GM18502 (cell line): ENCODE measurements around the gene RPLP1.

Experiments used
- ATAC-seq: cut with Tn5 transposase; IDR thresholded peaks from one replicate; pipeline ENCODE4 v1.9.1; 2021; ENCODE audit warnings: mild to moderate bottlenecking; ENCODE audit not compliant: unreplicated experiment, poor library complexity

The RPLP1 gene

DNA sequence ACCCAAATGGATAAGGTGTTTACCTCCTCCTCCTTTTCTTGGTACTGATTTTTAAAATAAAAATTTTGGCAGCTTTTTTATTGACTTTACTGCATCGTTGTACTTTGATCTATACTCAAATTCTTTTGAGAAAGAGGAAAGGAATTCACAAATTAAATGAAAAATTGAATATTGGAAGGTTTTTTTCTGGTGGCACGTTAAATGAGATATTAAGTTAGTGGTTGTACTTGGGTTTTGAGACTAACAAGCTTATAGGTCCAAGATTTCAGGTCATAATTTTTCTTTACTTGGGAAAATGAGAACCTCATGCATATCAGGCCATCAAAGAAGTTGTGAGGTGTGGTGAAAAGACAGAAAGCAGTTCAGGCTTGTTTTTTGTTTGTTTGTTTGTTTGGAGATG is 14.1 kb downstream of the RPLP1 start:
- ATAC-seq: no peak

- ATAC-seq: no peak
These were observed 15.0 kb downstream of the RPLP1 start for GRCh38 chr15:69467636-69468035.

DNA sequence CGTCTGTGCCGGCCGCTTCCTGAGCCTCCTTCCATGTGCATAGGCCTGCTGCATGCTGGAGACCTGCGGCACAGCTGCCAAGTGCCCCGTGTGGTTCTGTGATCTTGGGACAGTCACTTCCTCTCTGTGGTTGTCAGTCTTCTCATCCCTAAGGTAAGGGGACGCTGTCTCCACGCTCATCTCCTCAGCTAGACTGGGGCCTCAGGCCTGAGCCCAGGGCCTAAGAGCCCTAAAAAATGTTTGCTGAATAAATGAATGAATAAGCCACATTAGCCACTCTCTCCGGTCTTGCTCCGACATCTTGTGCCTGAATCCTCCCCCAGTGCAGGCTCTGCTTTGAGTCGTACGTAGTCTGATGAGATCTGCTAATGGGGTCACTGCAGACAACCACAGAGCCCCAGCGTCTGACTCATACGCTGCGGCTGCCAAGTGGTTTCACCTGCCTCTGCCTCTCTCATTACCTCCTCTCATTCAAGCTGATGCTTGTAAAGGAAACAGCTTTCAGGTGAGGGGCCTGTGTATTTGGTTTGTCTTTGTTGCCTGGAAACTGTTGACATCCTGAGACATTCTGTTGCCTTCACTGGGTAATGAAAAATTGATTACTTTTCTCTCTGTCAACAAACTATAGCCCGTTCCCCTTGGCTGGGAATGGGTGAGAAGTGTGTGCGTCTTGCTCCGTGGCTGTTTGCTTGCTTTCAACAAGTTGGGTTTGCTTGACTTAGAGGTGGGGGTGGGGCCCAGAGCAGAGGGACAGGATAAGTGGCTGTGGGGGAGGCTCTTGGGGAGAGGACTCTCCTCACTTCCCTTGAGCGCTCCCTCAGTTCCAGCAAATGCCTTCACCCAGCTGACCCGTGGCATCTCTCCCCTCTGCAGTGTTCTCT is 15.9 kb downstream of the RPLP1 start:
- ATAC-seq: no peak

DNA sequence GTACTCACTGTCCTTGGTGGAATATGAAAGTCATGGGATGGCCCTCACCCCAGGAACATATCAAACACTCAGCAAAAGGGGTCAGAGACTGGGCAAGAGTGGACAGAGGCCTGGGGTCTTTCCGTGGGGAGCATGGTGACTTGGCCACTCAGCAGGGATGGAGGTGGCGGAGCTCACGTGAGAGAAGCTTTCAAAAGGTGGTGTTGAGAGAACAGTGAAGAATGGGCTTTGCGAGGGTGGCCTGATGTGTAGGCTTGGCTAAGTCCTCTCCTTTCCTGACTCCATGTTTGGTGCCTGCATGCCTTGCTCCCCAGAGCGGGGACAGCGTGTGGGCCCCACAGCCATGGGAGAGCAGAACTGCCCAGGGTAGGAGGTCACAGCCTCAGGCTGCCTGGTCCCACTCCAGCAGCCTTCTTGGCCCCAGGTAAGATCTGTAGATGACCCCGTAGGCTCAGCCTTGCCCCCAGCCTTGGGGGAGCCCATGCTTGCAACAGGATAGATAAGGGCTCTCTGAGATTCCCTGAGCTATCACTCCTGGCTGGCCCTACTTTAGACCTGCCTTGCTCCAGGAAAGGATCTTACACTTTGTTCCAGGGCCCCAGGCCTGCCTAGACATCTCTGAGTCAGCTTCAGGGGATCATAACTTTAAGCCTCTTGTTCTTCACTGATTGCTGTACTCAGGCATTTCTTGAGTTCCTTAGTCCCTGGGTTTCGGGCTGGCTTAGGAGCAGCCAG is 17.0 kb downstream of the RPLP1 start:
- no peak for ATAC-seq

DNA sequence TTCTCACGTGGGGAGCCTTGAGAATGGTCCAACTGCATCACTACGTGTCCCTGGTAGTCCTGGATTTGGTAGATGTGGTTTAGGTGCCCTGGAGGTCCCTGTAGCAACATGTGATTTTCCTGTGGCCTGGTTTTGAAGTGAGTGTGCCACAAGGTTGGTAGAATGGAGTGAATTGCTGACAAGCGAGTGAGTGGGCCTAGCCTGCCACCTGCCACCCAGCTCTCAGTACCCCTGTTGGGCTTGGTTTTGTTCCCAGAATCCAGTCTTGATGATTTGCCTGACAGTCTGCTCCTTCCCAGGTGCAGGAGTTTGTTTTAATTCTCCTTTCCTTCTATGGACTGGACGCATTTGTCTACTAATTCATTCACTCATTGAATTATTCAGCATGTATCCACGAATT is 19.4 kb downstream of the RPLP1 start:
- ATAC-seq: no peak

- ATAC-seq: no peak
These were observed 19.9 kb downstream of the RPLP1 start for GRCh38 chr15:69472562-69472961.

DNA sequence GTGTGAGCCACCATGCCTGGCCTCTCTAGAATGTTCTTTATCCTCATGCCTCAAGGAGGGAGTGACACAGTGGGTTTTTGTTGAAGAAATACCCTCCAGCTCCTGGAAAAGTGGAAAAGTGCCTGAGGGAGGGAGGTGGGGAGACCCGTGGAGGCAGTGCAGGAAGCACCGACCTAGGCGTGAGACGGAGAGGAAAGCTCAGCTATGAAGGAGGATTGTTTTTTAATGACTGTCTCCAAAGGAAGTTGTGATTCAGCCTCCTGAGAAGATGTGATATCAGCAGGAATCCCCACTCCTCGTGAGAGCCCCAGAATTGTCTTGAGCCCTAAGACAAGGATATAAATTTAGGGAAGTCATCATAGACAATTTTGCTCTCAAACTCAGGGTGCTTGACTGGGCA is 21.7 kb downstream of the RPLP1 start:
- no peak for ATAC-seq

DNA sequence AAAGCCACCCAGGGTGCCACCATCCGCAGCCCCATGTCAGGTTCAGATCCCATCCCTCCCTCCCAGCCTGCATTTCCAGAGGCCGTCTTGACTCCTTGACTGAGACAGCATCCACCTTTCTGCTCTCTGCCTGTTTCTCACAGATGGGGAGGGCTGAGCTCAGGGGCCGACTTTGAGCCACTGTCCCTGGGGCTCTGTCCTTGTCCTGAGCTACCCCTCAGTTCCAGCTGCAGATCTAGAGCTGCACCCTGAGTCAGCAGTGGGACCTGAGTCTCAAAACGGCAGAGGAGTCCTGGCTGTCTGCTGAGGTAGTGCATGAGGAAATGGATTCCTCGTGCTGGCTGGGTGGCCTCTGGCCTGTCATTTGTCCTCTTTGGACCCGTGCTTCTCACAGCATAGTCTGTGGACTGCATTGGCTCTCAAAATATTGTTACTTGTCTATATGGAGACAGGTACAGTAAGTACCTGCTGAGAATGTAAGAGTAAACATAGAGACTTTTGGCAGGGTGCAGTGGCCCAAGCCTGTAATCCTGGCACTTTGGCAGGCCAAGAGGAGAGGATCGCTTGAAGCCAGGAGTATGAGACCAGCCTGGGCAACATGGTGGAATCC is 22.3 kb downstream of the RPLP1 start:
- no peak for ATAC-seq

DNA sequence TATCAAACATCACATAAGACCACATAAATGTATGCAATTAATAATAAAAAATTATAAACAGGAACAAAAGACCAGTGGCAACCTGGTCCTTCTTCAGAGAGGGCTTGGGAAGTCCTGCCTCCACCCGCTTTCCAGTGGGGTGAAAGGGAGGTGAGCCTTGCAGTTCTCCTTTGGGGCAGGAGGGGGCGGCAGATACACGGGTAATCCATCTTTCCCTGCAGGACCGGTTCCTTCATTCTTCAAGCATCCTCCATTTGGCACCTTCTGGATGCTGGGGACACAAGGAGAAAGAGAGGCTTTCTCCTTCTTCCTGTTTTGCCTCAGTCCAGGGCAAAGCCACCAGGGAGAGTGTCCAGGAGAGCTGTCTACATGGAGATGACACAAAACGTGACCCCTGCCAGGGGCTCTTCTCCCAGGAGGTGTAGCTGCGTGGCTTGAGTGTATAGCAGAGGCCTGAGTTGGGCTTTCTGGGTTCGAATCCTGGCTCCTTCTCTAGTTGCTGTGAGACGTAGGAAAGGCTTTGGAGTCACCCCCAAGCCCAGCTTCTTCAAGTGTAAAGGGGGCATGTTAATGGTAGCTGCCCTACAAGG is 23.2 kb downstream of the RPLP1 start:
- no peak for ATAC-seq

GRCh38 chr15:69476704-69477473 is 24.3 kb downstream of the RPLP1 start:
- no peak for ATAC-seq

- ATAC-seq: no peak
These were observed 25.7 kb downstream of the RPLP1 start for GRCh38 chr15:69478259-69478781.

- no peak for ATAC-seq
These were observed 26.5 kb downstream of the RPLP1 start for GRCh38 chr15:69479081-69479480.

GRCh38 chr15:69479971-69480370 is 27.4 kb downstream of the RPLP1 start:
- ATAC-seq: no peak

GRCh38 chr15:69480932-69481331 is 28.3 kb downstream of the RPLP1 start:
- ATAC-seq: no peak

- no peak for ATAC-seq
These were observed 30.2 kb downstream of the RPLP1 start for GRCh38 chr15:69482686-69483256.

- ATAC-seq: no peak
These were observed 32.2 kb downstream of the RPLP1 start for GRCh38 chr15:69484837-69485236.

DNA sequence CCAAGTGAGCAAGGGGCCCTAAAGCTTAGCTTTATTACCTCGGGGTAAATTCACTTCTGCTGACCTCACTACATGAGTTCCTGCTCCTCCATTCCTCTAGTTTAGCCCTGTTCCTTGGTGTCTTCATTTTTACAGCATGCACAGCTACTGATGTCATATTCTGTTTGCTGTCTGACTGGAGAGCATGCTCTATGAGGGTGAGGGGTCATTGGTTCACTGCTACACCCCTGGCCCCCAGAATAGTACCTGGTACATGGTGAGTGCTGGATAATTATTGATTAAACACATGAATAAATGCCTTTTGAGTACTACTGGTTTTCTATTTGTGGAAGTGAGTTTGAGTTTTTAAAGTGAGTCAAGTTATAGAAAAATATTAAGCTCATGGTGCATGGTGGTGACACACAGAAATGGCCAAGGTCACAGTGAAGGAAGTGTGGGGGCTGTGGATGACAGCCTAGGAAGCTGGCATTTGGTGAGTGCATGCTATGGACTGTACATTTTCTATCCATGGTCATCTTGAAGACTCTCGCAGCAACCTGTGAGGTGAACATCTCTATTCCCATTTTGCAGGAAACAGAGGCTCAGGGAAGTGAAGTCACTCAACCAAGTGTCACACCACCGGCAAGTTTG is 34.0 kb downstream of the RPLP1 start:
- ATAC-seq: no peak

DNA sequence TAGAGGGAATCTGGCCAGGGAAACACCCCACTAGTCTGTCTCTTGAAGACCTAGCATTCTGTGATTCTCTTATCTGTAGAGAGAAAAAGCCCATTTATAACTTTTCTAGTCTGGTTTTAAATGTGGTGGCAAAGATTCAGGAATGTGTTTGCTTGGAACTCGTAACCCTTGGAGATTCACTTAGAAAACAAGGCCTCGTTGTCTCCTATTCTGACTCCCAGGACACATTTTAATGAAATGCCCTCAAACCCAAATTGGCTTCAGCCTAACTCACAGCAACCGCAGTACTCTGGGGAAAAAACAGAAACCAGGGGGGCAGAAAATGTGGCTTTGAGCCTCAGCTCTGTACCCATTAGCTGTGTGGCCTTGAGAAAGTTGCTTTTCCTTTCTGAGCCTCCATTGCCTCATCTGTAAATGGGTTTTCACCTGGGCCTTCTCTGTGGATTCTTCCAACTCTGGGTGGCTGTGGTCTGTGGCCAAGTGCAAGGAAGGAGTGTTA is 36.5 kb downstream of the RPLP1 start:
- ATAC-seq: no peak
